GM13977 (cell line): ENCODE measurements around the gene ITPR3.
"Not testable (repeated sequence)": the region's sequence is repeated elsewhere in the genome, so short reads cannot be mapped to it uniquely, and the experiment has no call there.

Experiments
- DNase-seq: peaks from one replicate; pipeline ENCODE4 v3.0.0; 2012; ENCODE audit warnings: low spot score
- in situ Hi-C: fragments of 300-500 bp; cut with MboI; formaldehyde crosslinking; loops from one replicate; pipeline ENCODE4 v1.12.0; 2022; ENCODE audit warnings: low sequenced_read_pairs, low pct_unique_long_range_greater_than_20kb, mixed read lengths, inconsistent platforms; ENCODE audit not compliant: unreplicated experiment
- TF ChIP-seq, protein P1 (sequence below): IDR thresholded peaks from 2 replicates; pipeline ENCODE4 v1.5.1; 2012; ENCODE audit warnings: mild to moderate bottlenecking, control low read depth; ENCODE audit not compliant: insufficient read depth; ENCODE audit errors: extremely low read depth, missing control alignments

Gene ITPR3

GRCh38 chr6:33590531-33591198, 30.5 kb upstream of the ITPR3 start:
- in situ Hi-C loops: no loop called here
- peak; percentile 52 for DNase-seq
- TF ChIP-seq, protein P1, sequence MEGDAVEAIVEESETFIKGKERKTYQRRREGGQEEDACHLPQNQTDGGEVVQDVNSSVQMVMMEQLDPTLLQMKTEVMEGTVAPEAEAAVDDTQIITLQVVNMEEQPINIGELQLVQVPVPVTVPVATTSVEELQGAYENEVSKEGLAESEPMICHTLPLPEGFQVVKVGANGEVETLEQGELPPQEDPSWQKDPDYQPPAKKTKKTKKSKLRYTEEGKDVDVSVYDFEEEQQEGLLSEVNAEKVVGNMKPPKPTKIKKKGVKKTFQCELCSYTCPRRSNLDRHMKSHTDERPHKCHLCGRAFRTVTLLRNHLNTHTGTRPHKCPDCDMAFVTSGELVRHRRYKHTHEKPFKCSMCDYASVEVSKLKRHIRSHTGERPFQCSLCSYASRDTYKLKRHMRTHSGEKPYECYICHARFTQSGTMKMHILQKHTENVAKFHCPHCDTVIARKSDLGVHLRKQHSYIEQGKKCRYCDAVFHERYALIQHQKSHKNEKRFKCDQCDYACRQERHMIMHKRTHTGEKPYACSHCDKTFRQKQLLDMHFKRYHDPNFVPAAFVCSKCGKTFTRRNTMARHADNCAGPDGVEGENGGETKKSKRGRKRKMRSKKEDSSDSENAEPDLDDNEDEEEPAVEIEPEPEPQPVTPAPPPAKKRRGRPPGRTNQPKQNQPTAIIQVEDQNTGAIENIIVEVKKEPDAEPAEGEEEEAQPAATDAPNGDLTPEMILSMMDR: no peak

GRCh38 chr6:33591424-33592032, 29.6 kb upstream of the ITPR3 start:
- TF ChIP-seq, protein P1: no peak
- in situ Hi-C loops: no loop called here
- no peak for DNase-seq

GRCh38 chr6:33592280-33592594, 28.9 kb upstream of the ITPR3 start:
- in situ Hi-C loops: no loop called here
- DNase-seq: no peak
- TF ChIP-seq, protein P1: no peak

GRCh38 chr6:33592595-33593413, 28.3 kb upstream of the ITPR3 start:
- in situ Hi-C loops: no loop called here
- peak; percentile 66 for DNase-seq
- TF ChIP-seq, protein P1: no peak

DNA sequence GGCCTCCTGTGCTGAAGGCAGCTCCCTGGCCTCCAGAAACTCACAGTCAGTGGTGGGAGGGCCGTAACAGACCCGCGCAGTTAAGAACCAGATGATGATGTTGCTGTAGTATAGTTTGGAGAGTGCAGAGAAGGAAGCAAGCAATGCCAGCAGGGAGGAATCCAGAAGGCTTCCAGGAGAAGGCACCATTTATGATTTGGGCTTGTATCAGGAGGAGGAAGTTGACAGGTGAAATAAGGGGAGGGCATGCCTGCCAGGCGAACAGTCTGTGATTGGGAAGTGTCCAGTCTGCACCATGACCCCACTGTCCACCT, 27.8 kb upstream of the ITPR3 start:
- TF ChIP-seq, protein P1: no peak
- in situ Hi-C loops: no loop called here
- DNase-seq: no peak

DNA sequence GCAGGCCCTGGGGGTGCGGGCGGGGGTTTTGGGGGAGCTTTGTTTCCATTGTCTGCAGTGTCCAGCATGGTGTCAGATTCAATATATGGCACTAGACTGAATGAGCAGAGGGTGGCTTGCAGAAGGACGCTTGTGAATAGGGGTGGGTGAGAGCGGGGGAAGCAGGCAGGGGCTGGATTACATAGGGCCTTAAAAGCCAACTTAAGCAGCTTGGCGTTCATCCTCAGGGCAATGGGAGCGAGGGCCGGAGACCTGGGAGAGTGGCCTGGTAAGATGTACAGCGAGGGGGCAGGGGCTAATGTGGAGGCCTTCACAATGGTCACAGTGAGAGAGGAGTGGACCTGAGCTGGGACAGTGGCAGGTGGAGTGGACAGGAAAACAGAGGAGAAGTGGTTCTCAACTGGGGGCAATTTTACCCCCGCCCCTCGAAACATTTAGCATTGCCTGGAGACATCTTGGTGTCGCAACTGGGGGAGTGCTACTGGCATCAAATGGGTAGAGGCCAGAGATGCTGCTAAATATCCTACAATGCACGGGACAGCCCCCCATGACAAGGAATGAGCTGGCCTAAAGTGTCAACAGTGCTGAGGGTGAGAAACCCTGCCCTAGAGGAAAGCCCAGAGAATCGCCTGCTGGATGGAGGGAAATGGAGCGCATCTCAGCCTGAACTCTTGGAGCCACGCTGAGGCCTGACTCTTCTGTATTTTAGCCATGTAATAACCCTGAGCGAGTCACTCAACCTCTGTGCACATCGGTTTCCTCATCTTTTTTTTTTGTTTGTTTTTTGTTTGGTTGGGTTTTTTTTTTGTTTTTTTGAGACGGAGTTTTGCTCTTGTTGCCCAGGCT, 25.9 kb upstream of the ITPR3 start:
- in situ Hi-C loops: no loop called here
- TF ChIP-seq, protein P1: no peak
- DNase-seq: no peak

DNA sequence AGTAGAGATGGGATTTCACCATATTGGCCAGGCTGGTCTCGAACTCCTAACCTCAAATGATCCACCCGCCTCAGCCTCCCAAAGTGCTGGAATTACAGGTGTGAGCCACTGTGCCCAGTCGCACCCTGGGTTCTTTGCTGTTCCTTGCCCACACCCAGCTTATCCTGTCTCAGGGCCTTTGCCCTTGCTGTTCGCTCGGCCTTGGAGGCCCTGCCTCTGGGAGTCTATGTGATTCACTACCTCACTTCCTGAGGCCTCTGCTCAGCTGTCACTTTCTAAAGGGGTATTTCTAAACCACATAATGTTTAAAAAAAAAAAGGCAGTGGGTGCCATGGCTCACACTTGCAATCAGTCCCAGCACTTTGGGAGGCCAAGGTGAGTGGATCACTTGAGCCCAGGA, 24.2 kb upstream of the ITPR3 start:
- DNase-seq, in situ Hi-C loops: not testable (repeated sequence)
